Adipocyte (in vitro differentiated cells): Measurements from ENCODE around the gene CTPS1.

ENCODE experiments used
- DNase-seq: peaks from one replicate; pipeline ENCODE4 v3.0.0-alpha.2; 2015; ENCODE audit warnings: low read depth
- H3K27me3 ChIP-seq: replicated peaks from 2 replicates; pipeline ENCODE4 v1.7.0; 2013; ENCODE audit warnings: mild to moderate bottlenecking, low read length, moderate library complexity; ENCODE audit not compliant: control insufficient read depth, insufficient read depth
- H3K36me3 ChIP-seq: 2 replicates; pipeline ENCODE4 v1.7.0; 2013; ENCODE audit warnings: low read length, mild to moderate bottlenecking, moderate library complexity; ENCODE audit not compliant: control insufficient read depth, insufficient read depth, severe bottlenecking
- H3K4me1 ChIP-seq: 2 replicates; pipeline ENCODE4 v1.7.0; 2013; ENCODE audit warnings: mild to moderate bottlenecking, low read length, moderate library complexity; ENCODE audit not compliant: control insufficient read depth, insufficient read depth
- H3K4me3 ChIP-seq: 2 replicates; pipeline ENCODE4 v1.7.0; 2013; ENCODE audit warnings: mild to moderate bottlenecking, low read length, moderate library complexity
- H3K9ac ChIP-seq: 2 replicates; pipeline ENCODE4 v1.7.0; 2013; ENCODE audit warnings: mild to moderate bottlenecking, low read length, moderate library complexity
- H3K9me3 ChIP-seq: 2 replicates; pipeline ENCODE4 v1.7.0; 2013; ENCODE audit warnings: mild to moderate bottlenecking, low read length, moderate library complexity; ENCODE audit not compliant: control insufficient read depth

Gene CTPS1

GRCh38 chr1:41051022-41051421 lies 71.5 kb downstream of the CTPS1 start:
- no peaks in the 10 kb centered on the region for H3K27me3 ChIP-seq
- no peaks in the 10 kb centered on the region for H3K9me3 ChIP-seq
- DNase-seq, result no peak
- H3K36me3 ChIP-seq, result peaks cover 9% of the 10 kb centered on the region
- H3K4me3 ChIP-seq, result no peak overlapping the region
- H3K4me1 ChIP-seq, result peaks cover 3% of the 10 kb centered on the region
- H3K9ac ChIP-seq, result no peak overlapping the region

GRCh38 chr1:41053316-41053715 lies 73.8 kb downstream of the CTPS1 start:
- no peak for DNase-seq
- Histone ChIP-seq H3K36me3 (peaks cover 6% of the 10 kb centered on the region), H3K27me3 (no peaks in the 10 kb centered on the region), H3K4me3 (no peak overlapping the region), H3K4me1 (no peaks in the 10 kb centered on the region), H3K9me3 (no peaks in the 10 kb centered on the region), H3K9ac (no peak overlapping the region)

GRCh38 chr1:41056907-41057306 lies 77.4 kb downstream of the CTPS1 start:
- H3K4me3 ChIP-seq, result no peak overlapping the region
- no peak overlapping the region for H3K9ac ChIP-seq
- no peaks in the 10 kb centered on the region for H3K27me3 ChIP-seq
- H3K36me3 ChIP-seq, result peaks cover 1% of the 10 kb centered on the region
- H3K9me3 ChIP-seq, result no peaks in the 10 kb centered on the region
- DNase-seq, result no peak
- H3K4me1 ChIP-seq, result no peaks in the 10 kb centered on the region
